HCT116 (cell line): ENCODE data around the gene SPNS1.

ENCODE experiments used
- CTCF ChIP-seq, 3 experiments: fragments of 200-600 bp in 1 of 3; sonication (generic) in 1 of 3; IDR thresholded peaks in 2 of 3; conservative IDR thresholded peaks in 1 of 3; 2 replicates each; pipeline ENCODE4 v1.5.1; 2012 to 2017; ENCODE audit warnings: low read depth in 2 of 3, low read length in 2 of 3, antibody characterized with exemption in 1 of 3, borderline replicate concordance in 1 of 3, control low read depth in 1 of 3, mild to moderate bottlenecking in 1 of 3, mixed read lengths in 1 of 3, mixed run types in 1 of 3, moderate library complexity in 1 of 3; ENCODE audit not compliant: insufficient read depth in 1 of 3
- ELF1 ChIP-seq: IDR thresholded peaks from 2 replicates; pipeline ENCODE4 v1.6.1; 2012; ENCODE audit warnings: low read depth, borderline replicate concordance
- EZH2 ChIP-seq: fragments of 200-600 bp; sonication (generic); IDR thresholded peaks from 2 replicates; pipeline ENCODE4 v1.6.1; 2017; ENCODE audit warnings: antibody characterized with exemption, mixed run types
- POLR2A ChIP-seq: IDR thresholded peaks from 2 replicates; pipeline ENCODE4 v1.7.0; 2011; ENCODE audit warnings: borderline replicate concordance; ENCODE audit not compliant: insufficient read depth, insufficient read length; ENCODE audit errors: extremely low read depth
- RAD21 ChIP-seq: IDR thresholded peaks from 2 replicates; pipeline ENCODE4 v1.6.1; 2012; ENCODE audit warnings: low read depth, mild to moderate bottlenecking
- SP1 ChIP-seq: IDR thresholded peaks from 2 replicates; pipeline ENCODE4 v1.6.1; 2012; ENCODE audit warnings: low read depth
- SRF ChIP-seq: IDR thresholded peaks from 2 replicates; pipeline ENCODE4 v1.6.1; 2012; ENCODE audit warnings: low read depth
- YY1 ChIP-seq: IDR thresholded peaks from 2 replicates; pipeline ENCODE4 v1.6.1; 2011; ENCODE audit warnings: low read length, low read depth, moderate library complexity, mild to moderate bottlenecking; ENCODE audit not compliant: insufficient replicate concordance; ENCODE audit errors: extremely low read depth
- ZFX ChIP-seq: fragments of 450-650 bp; IDR thresholded peaks from 2 replicates; pipeline ENCODE4 v1.6.1; 2017

- TF ChIP-seq CTCF (IDR thresholded peaks at IDR 0.05 in 2 of 3, conservative IDR thresholded peaks at IDR 0.05 in 1 of 3; ENCODE audit: borderline replicate concordance in 1 of 3, insufficient read depth in 1 of 3, low read depth in 2 of 3, low read length in 2 of 3) = no peak
- TF ChIP-seq SP1 = no peak
- TF ChIP-seq YY1 = no peak
- no peak for TF ChIP-seq RAD21
- no peak for TF ChIP-seq POLR2A
- TF ChIP-seq EZH2 = no peak
- no peak for TF ChIP-seq ELF1
- no peak for TF ChIP-seq SRF
- no peak for TF ChIP-seq ZFX
Measured at GRCh38 chr16:28990375-28991040, 15.9 kb downstream of the SPNS1 start.
